HG03520 (cell line): ENCODE results near the gene NT5DC1.

Experiments used
- ATAC-seq: cut with Tn5 transposase; IDR thresholded peaks from one replicate; pipeline ENCODE4 v1.9.1; 2021; ENCODE audit warnings: mild to moderate bottlenecking, moderate library complexity; ENCODE audit not compliant: unreplicated experiment

Gene NT5DC1

DNA sequence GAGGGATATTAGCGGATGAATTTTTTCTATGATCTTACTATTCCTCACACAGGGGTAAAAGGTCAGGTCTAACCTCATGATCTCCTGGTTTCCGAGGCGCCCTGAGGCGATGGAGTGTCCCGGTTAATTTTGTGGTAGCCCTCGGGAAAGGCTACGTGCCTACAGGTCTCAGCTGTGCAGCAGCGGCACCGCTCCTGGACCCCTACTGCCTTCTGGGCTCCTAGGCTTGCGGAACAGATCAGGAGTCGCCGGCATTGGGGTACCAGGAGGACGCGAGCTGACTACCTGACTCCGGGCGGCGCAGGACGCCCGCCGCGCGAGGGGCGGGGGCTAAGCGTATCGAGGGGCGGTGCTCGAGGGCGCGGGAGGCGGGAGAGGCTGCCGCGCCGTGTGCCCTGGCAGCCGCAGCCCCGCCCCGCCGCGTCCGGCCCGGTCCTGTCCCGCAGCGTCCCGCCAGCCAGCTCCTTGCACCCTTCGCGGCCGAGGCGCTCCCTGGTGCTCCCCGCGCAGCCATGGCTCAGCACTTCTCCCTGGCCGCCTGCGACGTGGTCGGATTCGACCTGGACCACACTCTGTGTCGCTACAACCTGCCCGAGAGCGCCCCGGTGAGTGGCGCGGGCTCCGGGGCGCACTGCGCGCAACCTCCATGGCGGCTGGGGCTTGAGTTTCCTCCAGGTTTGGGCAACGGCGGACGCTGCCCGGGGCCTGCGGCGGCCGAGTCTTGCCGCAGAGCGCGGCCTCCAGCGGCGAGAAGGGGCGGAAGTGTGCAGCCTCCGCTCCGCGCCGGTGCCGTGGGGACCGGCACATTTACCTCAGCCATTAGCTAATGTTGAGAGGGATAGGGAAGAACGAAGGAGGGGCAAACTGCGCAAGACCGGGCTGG, at the start of gene NT5DC1:
NT5DC1 (plus strand) TSS at position 435 of the 883 bp plus-strand sequence; CDS start at position 513, 78 bp downstream.
- ATAC-seq = peak; percentile 84

DNA sequence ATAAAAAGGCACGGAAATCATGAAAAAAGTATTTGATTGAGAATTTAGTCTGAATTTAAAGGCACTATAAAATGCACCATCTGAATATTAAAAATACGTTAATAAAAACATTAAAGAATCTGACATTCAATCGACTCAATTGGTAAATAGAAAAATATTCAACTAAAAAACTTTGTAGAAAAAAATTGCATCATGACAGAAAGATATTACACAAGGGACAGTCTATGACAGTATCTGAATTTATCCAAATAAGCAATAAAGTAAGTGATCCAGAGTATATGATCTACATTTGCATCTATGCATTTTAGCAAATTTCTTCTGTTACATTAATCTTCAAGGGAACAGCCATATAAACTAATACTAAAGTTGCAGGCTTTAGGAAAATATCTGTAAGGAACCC, 49.4 kb upstream of the NT5DC1 start:
- ATAC-seq = no peak

DNA sequence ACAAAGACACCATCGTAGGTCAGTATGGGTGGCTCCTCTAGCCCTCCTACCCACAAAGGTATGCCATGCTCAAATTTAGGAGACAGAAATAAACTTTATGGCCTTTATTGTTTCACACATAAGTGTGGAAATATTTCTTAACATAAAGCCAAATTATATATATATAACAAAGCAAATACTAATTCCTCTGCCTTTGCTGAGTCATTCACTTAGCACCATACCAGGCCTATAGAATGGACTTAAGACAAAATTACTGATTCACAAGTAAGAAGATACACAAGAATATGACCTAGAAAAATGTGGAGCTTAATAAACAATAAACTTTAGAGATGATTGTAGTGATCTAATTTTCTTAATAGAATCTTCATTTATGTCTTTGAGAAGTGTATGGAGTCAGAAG, 45.1 kb upstream of the NT5DC1 start:
- ATAC-seq = no peak

DNA sequence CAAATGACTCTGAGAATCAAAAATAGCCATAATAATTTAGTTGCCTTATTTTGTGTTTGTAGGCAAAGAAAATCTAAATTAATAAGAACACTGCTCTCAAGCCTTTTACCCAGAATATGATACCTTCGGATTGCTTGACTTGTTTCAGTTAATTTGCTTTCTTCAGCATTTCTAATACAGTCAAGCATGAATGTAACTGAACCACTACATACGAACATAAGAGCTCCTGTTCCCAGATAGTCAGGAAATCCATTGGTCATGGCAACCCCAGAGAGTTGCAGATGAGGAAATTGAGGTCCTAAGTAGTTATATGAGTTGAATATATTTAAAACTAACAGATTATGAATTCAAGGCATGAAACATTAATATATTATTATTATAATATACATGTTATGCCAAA, 42.9 kb upstream of the NT5DC1 start:
- ATAC-seq = no peak

DNA sequence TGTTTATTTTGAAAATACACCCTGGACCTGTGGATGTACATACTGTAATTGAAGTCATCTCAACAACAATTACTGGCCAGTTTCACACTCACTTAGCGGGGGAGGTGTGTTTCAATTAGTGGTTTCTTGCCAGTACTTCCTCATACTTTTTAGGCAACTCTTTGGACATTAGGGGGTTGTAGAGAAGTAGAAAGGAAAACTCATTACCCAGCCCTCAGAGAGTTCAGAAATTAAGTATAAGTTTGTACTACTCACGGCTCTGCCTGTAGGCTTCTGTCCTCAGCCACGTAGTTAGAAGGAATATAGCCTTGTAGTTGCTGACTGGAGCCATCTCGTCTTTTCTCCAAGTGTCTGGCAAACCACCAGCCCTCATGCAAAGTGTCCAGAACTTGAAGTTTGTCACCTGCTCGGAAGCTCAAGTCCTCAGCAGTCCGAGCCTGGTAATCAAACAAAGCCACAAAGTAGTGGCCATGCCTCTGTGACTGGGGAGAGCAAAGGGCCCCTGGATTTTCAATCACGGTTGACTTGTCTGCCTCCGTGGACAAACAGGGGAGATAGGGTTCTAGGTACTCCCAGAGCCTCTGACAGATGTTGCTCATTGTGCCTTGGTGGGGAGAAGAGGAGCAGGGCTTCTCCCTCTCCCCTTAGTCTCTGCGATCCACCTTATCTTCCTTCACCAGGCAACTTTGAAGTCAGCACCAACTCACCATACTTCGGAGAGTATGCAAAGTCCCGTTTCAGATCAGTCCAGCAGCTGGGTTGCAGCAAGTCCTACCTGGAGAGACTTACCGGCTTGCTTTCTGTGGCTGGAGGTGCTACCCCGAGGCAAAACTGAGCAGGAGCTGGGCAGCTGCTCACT, 40.7 kb upstream of the NT5DC1 start:
- peak; percentile 51 for ATAC-seq

DNA sequence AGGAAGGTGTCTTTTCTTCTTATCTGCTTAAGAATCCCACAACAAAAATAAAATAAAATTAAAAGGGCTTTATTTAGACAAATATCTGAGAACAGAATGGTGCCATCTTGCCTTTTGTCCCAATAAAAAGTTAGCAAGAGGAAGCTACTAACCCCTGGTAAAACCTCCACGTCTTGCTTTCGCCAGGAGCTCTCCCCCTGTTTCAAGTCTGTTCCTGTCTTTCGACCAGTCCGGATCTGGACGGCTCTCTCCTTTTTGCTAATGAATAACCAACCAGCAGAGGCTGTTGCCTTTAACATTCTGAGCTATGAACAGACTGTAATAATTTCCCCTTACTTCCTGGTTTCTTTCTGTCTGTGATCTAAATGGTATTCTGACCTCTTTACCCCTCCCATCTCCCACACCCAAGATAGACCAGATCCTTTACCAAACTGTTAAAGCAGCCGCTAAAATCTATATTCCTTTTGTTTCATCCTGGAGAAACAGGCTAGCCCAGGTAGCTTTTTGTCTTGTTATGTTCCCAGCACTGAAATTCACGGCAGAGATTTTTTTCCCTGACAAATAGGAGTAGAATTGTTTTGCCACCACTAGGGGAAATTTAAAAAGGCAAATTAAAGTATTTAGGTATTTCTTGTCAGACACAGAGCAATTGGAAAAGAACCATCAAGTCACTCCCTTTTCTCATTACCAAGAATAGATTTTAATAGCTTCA, 39.9 kb upstream of the NT5DC1 start, which contains the start of gene FRK:
FRK (minus strand) TSS at position 320 of the 712 bp plus-strand sequence. CDS start 580 bp downstream, outside the sequence.
- no peak for ATAC-seq

DNA sequence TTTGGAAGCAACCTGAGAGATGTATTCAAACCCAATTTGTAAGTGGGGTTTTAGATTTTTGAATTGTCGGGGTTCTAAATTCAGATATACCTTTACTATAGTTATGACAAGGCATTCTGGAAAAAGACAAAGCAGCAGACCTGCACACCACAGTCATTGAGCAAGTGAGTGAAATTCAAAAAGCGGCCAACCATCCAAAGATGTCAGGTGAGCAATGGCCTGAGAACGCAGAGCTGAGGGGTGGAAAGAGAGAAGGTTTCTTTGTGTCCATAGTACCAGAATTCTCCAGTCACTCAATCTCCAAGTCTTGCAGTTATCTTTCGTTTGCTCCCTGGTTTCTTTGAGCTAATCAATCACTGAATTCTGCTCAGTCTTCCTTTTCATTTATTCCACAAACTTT, 38.2 kb upstream of the NT5DC1 start:
- no peak for ATAC-seq

DNA sequence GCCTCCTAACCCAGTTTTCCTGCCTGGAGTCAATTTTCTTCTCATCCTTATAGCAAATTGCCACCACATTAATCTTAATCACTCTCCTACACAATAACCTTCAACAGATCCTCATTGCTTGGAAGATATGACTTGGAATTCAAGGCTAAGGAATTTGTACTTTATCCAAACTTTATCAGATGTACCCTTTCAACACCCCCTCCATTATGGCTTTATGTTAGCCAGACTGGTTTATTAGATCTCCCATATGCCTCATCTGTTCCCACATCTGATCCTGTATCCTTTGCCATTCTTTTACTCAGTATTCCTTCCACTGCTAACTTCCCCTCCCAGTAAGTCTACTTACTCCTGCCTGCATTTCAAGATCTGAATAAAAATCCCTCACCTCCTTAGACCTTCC, 36.0 kb upstream of the NT5DC1 start:
- ATAC-seq = no peak

DNA sequence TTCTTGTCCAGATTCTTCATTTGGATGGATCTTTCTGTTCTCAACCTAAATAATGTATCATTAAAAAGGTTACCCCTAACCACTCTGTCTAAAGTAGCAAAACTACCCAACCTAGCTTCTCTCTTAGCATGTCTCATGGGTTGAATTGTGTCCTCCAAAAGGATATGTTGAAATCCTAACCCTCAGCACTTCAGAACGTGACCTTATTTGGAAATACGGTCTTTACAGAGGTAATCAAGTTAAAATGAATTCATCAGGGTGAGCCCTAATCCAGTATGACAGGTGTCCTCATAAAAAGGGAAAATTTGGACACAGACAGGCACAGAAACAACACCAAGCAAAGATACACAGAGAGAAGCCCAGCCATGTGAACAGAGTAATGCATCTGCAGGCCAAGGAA, 33.9 kb upstream of the NT5DC1 start:
- no peak for ATAC-seq

DNA sequence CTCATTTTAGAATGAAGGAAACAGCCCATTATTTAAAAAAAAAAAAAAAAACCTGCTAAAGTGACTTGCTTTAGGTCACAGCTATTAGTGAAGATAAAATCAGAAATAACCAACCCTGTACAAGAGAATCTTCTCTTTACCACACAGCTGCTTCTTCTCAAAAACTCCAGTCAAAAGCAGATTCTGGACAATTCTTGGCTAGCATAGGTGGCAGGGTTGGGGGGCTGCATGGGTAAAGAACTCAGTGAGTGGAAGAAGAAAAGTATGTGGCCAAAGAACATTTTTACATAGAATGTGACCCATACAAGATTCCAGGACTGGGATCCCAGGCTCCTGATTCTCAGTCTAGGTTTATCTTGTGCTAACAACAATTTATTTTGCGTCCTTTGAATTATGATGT, 30.6 kb upstream of the NT5DC1 start:
- ATAC-seq = no peak

DNA sequence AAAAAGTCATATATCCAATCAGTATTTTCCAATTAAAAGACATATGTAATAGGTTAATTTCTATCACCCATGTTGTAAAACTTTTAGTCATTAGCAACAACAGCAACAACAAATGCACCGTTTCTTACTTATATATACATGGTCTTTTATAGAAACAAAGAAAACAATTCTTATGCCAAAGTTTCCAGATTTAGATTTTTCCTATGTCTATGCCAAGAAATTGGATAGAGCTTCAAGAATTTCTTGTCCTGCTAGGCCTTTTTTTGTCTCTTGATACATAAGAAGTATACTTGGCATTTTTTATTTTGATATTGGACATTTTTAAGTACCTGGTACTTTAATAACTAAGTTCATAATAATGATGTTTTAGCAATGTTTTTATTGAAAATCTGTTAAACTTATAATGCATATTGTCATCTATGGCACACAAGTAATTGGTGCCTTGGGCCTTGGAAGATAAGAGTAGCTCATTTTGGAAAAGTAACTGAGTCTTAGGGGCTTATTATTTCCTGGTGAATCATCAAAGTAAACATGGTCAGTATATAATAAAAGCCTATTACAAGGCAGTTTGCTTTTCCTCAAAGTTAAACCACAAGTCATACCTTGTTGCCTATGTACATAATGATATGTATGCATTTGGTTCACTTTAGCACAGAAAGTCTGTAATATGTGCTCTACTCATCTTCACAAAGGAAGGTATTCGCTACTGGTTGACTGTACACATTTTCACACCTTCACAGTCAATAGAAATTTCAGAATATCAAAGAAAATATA, 29.9 kb upstream of the NT5DC1 start:
- no peak for ATAC-seq

DNA sequence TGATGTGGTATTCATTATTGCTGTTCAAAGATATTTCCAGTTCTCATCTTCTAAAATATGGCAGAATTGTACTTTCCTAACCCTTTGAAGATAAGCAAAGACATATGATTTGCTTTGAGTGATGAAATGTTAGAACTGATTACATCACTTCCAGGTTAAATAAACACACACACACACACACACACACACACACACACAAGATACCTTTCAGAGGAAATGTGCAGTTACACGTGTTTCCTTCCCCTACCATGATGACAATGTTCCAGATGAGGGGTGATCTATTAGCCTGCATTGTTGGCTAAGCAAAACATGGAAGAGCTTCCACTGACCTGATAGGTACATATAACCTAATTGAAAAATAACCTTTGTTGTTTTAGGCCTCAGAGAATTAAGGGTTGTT, 28.3 kb upstream of the NT5DC1 start:
- ATAC-seq = no peak

DNA sequence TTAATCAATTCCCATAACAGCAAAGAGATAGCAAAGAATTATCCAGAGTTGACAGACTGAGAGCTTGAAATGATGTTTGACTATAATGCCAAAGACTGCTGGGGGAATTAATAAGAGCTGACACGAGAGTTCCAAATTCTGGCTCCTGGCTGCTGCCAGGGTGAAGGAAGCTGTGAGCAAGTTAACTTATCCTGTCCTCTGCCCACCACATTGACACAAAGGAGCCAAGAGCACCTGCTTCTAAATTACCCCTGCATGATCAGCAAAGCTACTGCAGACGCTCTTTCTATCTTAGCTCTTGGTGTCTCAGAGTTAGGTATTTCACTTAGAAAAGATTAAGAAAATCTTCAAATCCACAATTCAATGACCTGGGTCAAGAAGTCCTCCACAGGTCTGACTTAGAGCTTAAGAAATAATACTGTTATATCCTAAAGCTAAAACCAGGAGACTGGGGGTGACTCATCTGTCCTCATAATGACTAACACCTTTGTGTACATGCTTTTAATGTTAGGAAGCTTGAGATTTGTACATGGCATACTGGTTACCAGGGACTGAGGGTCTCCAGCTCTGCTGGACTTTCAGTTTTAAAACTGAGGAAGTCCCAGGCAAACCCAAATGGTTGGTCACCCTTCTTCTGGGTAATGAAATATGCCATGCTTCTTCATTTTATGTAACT, 26.8 kb upstream of the NT5DC1 start:
- ATAC-seq = no peak

DNA sequence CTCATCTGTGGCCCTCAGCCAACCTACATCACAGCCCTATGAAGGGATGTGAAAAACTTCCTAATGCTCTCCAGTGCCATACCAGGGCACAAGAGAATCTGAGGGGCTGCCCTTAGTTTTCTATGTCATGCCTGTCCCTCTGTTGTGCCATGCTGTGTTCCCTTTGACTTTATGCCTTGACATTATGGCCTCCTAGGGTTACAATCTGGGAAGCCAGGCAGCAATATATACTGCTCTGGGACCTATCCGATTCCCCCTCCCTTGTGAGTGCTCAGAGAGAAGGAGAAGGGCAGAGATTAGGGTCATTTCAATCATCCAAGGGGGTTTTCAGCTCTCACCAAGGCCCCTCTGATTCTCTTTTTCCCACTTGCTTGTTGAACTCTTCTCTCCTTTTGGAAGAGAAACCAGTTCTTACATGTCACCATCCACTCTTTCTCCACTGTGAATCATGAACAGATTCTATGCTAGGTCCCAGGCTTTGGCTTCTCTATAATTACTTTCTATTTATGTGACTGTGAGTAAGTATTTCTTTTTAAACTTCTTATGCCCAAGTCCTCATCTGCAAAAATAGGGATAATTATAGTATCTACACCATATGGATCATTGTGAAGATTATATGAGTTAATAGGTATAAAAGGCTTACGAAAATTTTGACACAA, 25.8 kb upstream of the NT5DC1 start:
- ATAC-seq = no peak

DNA sequence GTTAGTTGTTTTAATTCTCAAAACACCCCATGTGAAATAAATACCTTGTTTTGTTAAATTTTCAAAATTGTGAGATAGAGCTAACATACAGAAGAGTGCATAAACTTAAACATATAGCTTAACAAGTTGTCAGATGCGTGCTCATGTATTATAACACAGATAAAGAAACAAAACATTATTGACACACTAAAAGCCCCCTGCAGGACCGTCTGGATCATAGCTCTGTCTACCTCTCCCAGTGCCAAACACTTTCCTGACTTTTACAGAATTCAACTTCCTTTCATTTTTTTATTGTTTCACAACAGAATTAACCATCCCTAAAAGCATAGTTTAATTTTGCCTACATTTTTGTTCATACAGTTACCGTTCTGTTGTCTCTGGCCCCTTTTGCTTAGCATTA, 22.1 kb upstream of the NT5DC1 start:
- ATAC-seq = no peak

DNA sequence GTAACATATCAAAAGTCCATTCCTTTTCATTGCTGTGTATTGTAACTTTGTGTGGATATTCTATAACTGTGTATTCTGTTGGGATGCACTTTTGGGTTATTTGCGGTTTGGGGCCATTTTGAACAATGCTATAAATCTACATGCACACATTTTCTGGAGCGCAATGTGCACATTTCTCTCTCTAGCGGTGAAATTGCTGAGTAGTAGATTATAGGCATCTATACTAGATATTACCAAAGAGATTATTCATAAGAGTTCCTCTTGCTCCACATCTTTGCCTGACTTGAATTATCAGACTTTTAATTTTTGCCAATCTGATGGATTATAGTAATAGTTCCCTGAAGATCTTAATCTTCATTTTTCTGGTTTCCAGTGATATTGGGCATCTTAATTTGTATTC, 21.7 kb upstream of the NT5DC1 start:
- no peak for ATAC-seq

DNA sequence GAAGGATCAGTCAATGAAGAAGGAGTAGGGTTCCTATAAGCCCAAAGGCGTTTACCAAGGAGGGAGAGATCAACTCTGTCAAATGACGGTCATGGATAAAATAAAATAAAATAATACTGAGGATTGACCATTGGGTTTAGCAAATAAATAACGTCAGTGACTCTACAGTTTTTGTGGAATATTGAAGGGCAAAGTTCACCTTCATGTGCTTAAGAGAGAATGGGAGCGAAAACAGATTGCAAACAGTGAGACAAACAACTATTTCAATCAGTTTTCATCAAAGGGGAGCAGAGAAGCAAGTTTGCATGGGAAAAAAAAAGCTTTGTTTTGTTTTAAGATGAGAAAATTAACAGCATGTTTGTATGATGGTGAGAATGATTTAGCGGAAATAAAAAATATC, 17.6 kb upstream of the NT5DC1 start:
- ATAC-seq = no peak

DNA sequence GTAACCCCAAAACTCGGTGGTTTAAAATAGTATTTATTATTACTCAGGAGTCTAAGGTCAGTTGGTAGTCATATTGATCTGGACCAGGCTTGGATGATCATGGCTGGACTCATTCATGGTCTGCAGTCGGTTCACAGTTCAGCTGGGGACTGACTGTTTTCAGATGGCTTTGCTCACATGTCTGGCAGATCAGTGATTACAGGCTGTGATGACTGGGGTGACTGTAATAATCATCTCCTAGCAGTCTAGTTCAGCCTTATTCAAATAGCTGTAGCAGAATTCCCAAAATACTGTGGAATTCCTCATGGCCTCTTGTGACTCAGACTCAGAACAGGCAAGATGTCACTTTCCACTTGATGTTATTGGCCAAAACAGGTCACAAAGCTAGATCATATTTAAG, 16.4 kb upstream of the NT5DC1 start:
- no peak for ATAC-seq

DNA sequence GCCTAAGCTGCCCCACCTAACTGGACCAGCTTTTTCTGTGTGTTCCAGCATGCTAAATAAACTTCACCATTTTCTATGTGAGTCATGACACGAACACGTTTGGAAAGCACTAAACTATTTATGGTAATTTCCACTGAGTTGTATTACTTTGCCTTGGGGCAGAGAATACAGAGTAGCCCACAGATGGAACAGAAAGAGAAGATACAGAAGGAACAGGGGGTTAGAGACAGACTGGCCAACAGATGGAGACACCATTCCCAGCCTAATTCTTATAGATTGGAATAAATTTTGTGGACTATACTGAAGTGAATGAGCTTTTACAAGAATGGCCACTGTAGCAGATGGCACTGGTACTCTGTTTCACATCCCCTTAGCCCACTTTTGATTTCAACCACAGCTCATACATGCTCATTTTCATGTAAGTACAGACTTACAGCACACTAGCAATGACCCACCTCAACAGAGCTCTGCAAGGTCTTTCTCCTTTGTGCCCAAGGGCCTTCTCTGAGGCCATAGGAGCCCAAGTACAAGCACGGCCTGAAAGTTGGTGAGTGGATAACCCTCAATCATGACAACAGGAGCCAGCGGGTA, 13.1 kb upstream of the NT5DC1 start:
- peak; percentile 96 for ATAC-seq
